DMS 273 (cell line): ENCODE results near the gene MREG.
"Not testable (repeated sequence)": the region's sequence is repeated elsewhere in the genome, so short reads cannot be mapped to it uniquely, and the experiment has no call there.

ENCODE experiments used
- DNase-seq: peaks from one replicate; lab custom pipeline; 2025; ENCODE audit not compliant: unreplicated experiment; lab: John Stamatoyannopoulos, UW

MREG gene

GRCh38 chr2:215961981-215962380, 51.4 kb downstream of the MREG start:
- DNase-seq, result no peak

- DNase-seq, result no peak
These were observed 55.1 kb downstream of the MREG start for GRCh38 chr2:215958257-215958656.

- DNase-seq, result not testable (repeated sequence)
These were observed 55.8 kb downstream of the MREG start for GRCh38 chr2:215957354-215958122.

- DNase-seq, result no peak
These were observed 60.3 kb downstream of the MREG start for GRCh38 chr2:215952860-215953637.

- DNase-seq, result no peak
These were observed 61.8 kb downstream of the MREG start for GRCh38 chr2:215951558-215951957.

- DNase-seq, result peak; percentile 76
These were observed 63.4 kb downstream of the MREG start for GRCh38 chr2:215949991-215950404.

- DNase-seq, result no peak
These were observed 65.3 kb downstream of the MREG start for GRCh38 chr2:215948051-215948450.

GRCh38 chr2:215946586-215946985, 66.8 kb downstream of the MREG start:
- peak; percentile 53 for DNase-seq

- DNase-seq, result no peak
These were observed 71.2 kb downstream of the MREG start for GRCh38 chr2:215942194-215942593.

GRCh38 chr2:215941726-215942125, 71.6 kb downstream of the MREG start:
- no peak for DNase-seq

GRCh38 chr2:215940645-215941184, 72.6 kb downstream of the MREG start:
- DNase-seq, result no peak

- no peak for DNase-seq
These were observed 76.2 kb downstream of the MREG start for GRCh38 chr2:215937190-215937589.

- DNase-seq, result no peak
These were observed 80.2 kb downstream of the MREG start for GRCh38 chr2:215933151-215933550.

GRCh38 chr2:215931256-215931903, 82.0 kb downstream of the MREG start:
- peak; percentile 85 for DNase-seq

GRCh38 chr2:215930505-215931253, 82.7 kb downstream of the MREG start:
- DNase-seq, result no peak

GRCh38 chr2:215929602-215930335, 83.6 kb downstream of the MREG start:
- DNase-seq, result no peak

GRCh38 chr2:215928086-215928485, 85.3 kb downstream of the MREG start:
- DNase-seq, result no peak

GRCh38 chr2:215926992-215927391, 86.4 kb downstream of the MREG start:
- DNase-seq, result not testable (repeated sequence)

GRCh38 chr2:215921895-215922294, 91.5 kb downstream of the MREG start:
- DNase-seq, result peak; percentile 16
